Tibial nerve (tissue), 4 donors: ENCODE data around the gene EGFL7. TPM values are rescaled to one million over a fixed set of nuclear protein-coding genes. Genes with fewer than 3 reads are reported as not detected.

ENCODE experiments used
- DNase-seq, 2 donors: peaks; one replicate each; pipeline ENCODE4 v3.0.0-alpha.2; 2019; ENCODE audit warnings: low spot score in 2 of 2
- H3K27ac ChIP-seq, 4 donors: fragments of 200-600 bp; sonication (generic) in 3 of 4; one replicate each; pipeline ENCODE4 v1.5.1; 2017 to 2019; ENCODE audit warnings: mild to moderate bottlenecking in 1 of 4
- H3K27me3 ChIP-seq, 2 donors: fragments of 200-600 bp; sonication (generic) in 1 of 2; one replicate each; pipeline versions ENCODE4 v1.5.1 to v1.6.0; 2017 to 2019
- H3K36me3 ChIP-seq, 3 donors: fragments of 200-600 bp; sonication (generic); one replicate each; pipeline ENCODE4 v1.5.1; 2018 to 2019
- H3K4me1 ChIP-seq, 4 donors: fragments of 200-600 bp; sonication (generic) in 3 of 4; one replicate each; pipeline ENCODE4 v1.5.1; 2017 to 2019
- H3K4me3 ChIP-seq, 4 donors: fragments of 200-600 bp; sonication (generic) in 3 of 4; one replicate each; pipeline ENCODE4 v1.5.1; 2017 to 2019; ENCODE audit warnings: mild to moderate bottlenecking in 1 of 4, moderate library complexity in 1 of 4
- H3K9me3 ChIP-seq, 4 donors: fragments of 200-600 bp; sonication (generic) in 3 of 4; one replicate each; pipeline ENCODE4 v1.5.1; 2017 to 2019
- CTCF ChIP-seq, 5 experiments: fragments of 200-600 bp in 3 of 5; fragments of 450-650 bp in 2 of 5; sonication (generic) in 3 of 5; IDR thresholded peaks; one replicate each; pipeline ENCODE4 v1.5.1; 2016 to 2019; ENCODE audit warnings: antibody characterized with exemption in 5 of 5, mild to moderate bottlenecking in 3 of 5, moderate library complexity in 2 of 5
- EP300 ChIP-seq, 2 donors: sonication (generic); formaldehyde crosslinking; IDR thresholded peaks; one replicate each; pipeline ENCODE4 v1.6.1; 2017; ENCODE audit warnings: antibody characterized with exemption in 2 of 2, mild to moderate bottlenecking in 1 of 2
- POLR2A ChIP-seq, 2 donors: fragments of 450-650 bp; IDR thresholded peaks; one replicate each; pipeline ENCODE4 v1.6.1; 2017; ENCODE audit warnings: antibody characterized with exemption in 2 of 2, mild to moderate bottlenecking in 2 of 2, moderate library complexity in 2 of 2
- WGBS, 2 donors: methylation state at CpG; one replicate each; pipeline ENCODE4 v1.1.5; 2018; 5-methylcytosine and 5-hydroxymethylcytosine counted together
- total RNA-seq, 4 donors: library from RNA; depleted of rRNA; stranded (reverse); fragments of >200 nt; gene quantifications; one replicate each; pipeline ENCODE4 v1.1.0, GENCODE V29; 2016

EGFL7 gene
- total RNA-seq, 4 donors from 2014 or later, result 95.2 to 229 (median 179) TPM

GRCh38 chr9:136687721-136688223, 25.1 kb downstream of the EGFL7 start:
- H3K27ac ChIP-seq, result peak overlapping the region; percentile 18 to 90 (median 86)
- WGBS, 2 donors, result 32 to 48% methylated on average over 15 of the region's 37 CpGs
- peaks cover 0 to 52% (median 21%) of the 10 kb centered on the region in 4 donors for H3K4me1 ChIP-seq
- H3K36me3 ChIP-seq, result no peaks in the 10 kb centered on the region
- peak overlapping the region; percentile 16 to 91 (median 70) for H3K4me3 ChIP-seq
- no peaks in the 10 kb centered on the region for H3K27me3 ChIP-seq
- DNase-seq, result no peak
- TF ChIP-seq EP300 (IDR thresholded peaks at IDR 0.05) (no peak), CTCF (IDR thresholded peaks at IDR 0.05) (no peak), POLR2A (IDR thresholded peaks at IDR 0.05) (no peak)
- H3K9me3 ChIP-seq, result no peaks in the 10 kb centered on the region

DNA sequence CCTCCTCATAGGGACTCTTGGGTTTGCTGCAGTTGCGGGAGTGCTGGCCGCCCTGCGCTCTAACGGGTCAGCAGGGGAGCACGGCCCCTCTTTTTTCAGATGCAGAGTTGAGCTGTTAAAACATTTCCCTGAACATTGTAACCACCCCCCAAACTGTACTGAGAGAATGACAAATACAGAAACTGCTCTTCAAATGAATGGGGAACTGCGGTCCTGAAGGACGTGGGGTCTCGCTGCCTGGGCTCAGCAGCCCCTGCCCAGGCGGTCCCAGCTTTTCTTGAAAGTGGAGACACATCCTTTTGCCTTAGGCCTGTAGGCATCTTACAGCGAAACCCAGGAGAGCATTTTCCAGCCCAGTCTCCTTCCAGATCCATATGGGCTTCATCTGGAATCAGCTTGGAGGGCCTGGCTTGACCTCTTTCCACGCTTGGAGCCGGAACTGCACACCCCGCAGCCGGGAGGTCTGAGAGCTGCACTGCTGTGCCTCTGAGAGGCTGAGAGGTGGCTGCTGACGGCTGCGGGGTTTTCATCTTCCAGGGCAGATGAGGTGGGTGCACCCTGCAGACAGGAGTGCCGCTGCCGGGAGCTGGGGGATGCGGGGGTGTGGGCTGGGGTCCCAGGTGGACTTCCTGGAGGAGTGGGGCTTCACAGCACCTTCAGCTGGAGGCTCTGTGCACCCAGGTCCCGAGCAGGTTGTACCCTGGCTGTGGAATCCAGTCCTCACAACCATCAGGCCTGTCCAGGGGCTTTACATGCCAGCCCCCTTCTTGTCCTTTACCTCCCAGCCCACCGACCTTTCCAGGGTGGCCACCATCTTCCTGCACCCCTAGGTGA, 25.8 kb downstream of the EGFL7 start:
- DNase-seq, result no peak
- Histone ChIP-seq H3K27me3 (no peaks in the 10 kb centered on the region), H3K9me3 (no peaks in the 10 kb centered on the region), H3K4me3 (no peak overlapping the region), H3K4me1 (peaks cover 0 to 53% (median 21%) of the 10 kb centered on the region in 4 donors), H3K36me3 (no peaks in the 10 kb centered on the region), H3K27ac (peak overlapping the region in 3 of 4 donors; percentile 84 to 90 (median 87))
- TF ChIP-seq EP300 (IDR thresholded peaks at IDR 0.05) (no peak), POLR2A (IDR thresholded peaks at IDR 0.05) (no peak), CTCF (IDR thresholded peaks at IDR 0.05) (no peak)
- 52 to 57% methylated on average over 21 of the region's 21 CpGs for WGBS, 2 donors

- H3K4me3 ChIP-seq, result no peak overlapping the region
- H3K36me3 ChIP-seq, result no peaks in the 10 kb centered on the region
- no peaks in the 10 kb centered on the region for H3K27me3 ChIP-seq
- WGBS, 2 donors, result 81 to 86% methylated on average over 7 of the region's 7 CpGs
- DNase-seq, result no peak
- H3K4me1 ChIP-seq, result peaks cover 0 to 59% (median 21%) of the 10 kb centered on the region in 4 donors
- no peaks in the 10 kb centered on the region for H3K9me3 ChIP-seq
- TF ChIP-seq POLR2A (IDR thresholded peaks at IDR 0.05) (no peak), EP300 (IDR thresholded peaks at IDR 0.05) (no peak), CTCF (IDR thresholded peaks at IDR 0.05) (no peak)
- H3K27ac ChIP-seq, result no peak overlapping the region
These were observed 26.4 kb downstream of the EGFL7 start for GRCh38 chr9:136689108-136689460.

GRCh38 chr9:136690104-136690805, 27.5 kb downstream of the EGFL7 start:
- Histone ChIP-seq H3K36me3 (no peaks in the 10 kb centered on the region), H3K4me3 (no peak overlapping the region), H3K9me3 (no peaks in the 10 kb centered on the region), H3K27me3 (peaks cover 0 to under 1% of the 10 kb centered on the region in 2 donors), H3K4me1 (peaks cover 0 to 58% (median 21%) of the 10 kb centered on the region in 4 donors), H3K27ac (peak overlapping the region in 1 of 4 donors; percentile 31)
- 76 to 79% methylated on average over 18 to 24 of the region's 25 CpGs for WGBS, 2 donors
- TF ChIP-seq POLR2A (IDR thresholded peaks at IDR 0.05) (no peak), CTCF (IDR thresholded peaks at IDR 0.05) (no peak), EP300 (IDR thresholded peaks at IDR 0.05) (no peak)
- DNase-seq, result no peak
